Epidermal melanocyte (primary cell): ENCODE results near the gene MIOS.

Source experiments
- DNase-seq: peaks from one replicate; pipeline ENCODE4 v3.0.0; 2011; ENCODE audit warnings: low spot score; ENCODE audit not compliant: insufficient read length

MIOS gene

DNA sequence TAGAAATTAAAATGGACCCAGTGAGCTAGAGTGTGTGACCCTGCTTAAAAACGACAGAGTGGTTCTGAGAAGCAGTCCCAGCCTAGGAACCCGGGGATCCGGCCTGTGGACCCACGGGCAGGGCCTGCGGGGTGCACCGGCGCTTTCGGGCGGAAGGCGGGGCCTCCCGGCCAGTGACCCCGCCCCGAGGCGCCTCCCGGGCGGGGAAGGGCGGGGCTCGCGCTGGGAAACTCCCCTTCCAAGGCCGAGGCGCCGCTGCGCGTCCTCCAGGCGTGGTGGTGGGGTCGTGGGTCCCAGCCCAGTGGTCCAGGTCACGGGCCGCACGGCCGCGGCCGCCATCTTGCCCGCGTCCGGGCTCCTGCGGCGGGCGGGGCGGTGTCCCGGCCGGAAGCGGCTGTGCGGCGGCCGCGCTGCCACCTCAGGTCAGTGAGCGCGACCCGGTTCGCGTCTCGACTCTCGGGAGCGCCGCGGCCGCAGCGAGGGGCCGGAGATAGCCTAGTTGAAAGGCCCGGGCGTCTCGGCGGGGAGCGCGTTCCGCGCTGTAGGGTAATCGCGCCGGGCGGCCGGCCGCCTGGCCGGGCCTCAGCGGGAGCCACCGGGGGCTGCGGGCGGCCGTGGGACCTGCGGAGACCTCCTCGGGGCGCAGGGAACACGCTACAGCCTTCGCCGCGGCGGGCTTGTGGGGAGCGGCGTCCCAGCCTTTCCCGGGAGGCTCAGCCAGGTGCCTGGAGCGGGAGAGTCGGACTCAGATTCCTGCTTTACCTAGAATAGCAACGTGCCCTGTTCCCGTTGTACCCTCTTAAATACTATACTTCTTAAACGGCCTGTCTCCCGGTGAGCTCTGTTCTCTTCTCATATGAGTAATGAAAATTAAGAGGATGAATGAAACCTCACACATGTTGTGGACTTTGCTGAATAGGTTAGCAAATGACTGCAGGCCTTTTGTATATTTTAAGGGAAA is at the start of gene MIOS:
Gene MIOS (plus strand): TSS at position 234 of the 961 bp plus-strand sequence. CDS start 5,592 bp downstream, outside the sequence.
- DNase-seq, result peak; percentile 82

DNA sequence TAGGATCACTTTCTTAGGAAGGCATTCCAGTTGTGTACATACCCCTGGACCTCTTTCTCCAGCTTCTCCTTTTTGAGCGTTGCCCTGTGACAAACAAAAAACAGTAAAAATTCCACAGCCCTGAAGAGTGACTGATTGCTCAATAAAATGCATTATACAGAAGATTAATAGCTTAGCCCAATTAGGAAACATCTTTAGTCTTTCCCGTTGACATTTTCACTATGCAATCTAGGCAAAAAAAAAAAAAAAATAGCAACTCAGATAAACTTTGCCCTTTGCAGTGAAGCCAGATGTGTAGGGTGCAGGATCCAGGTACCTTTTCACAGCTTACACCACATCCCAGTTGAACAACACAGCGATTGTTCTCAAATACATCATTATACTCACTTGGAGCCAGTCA is 48.9 kb upstream of the MIOS start:
- DNase-seq, result no peak

DNA sequence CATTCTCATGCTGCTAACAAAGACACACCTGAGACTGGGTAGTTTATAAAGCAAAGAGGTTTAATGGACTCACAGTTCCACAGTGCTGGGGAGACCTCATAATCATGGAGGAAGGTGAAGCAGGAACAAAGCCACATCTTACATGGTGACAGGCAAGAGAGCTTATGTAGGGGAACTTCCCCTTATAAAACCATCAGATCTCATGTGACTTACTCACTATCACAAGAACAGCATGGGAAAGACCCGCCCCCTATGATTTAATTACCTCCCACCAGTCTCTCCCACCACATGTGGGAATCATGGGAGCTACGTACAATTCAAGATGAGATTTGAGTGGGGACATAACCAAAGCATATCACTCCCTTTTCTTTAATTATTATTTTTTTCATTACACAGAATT is 47.6 kb upstream of the MIOS start:
- no peak for DNase-seq

DNA sequence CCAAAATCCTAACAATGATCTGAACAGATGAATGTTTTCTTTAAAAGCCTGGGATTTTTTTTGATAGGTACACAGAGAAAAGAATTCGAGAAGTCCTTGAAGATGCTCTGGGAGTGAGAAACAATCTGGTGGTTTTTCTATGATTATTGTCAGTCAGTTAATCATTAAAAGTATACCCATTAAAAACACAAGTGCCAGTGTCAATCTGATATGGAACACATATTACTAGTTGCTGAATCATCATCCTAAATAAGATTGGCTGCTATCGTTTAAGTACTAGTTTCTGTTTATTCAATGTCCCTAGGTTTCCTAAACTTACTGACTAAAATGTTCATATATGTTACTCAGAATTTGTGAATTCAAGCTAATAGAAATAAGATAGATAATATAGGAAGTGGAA is 47.2 kb upstream of the MIOS start:
- no peak for DNase-seq

DNA sequence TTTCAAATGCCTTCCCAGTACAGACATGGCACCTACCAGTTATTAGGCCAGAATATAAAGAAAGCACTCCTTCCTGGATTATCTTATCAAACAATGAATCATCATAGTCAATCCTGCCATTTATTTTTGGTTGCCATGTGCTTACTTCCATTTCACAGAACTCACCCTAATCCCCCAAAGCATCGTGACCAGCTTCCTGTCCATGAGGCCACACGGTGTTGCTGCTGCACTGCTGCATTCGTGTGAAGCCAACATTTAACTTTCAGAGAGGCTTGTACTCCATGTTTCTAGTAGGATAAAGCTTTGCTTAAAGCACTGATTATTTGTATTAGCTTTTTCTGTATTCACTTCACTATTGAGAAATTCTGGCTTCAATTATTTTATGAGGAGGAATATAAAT is 45.4 kb upstream of the MIOS start:
- no peak for DNase-seq

DNA sequence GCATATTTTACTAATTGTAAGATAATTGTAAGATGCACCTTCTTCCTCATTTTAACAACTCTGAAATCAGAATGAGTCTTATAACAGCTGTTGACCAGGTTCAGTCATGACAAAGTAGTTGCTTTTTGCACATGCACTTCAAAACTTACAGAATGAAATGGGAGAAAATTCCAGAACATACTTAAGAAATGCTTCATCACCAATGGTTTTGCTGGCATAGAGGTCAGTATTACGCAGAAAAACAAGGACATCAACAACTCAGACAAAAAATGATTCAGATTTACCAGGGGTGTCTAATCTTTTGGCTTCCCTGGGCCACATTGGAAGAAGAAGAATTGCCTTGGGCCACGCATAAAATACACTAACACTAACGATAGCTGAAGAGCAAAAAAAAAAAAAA is 44.3 kb upstream of the MIOS start:
- DNase-seq, result no peak

DNA sequence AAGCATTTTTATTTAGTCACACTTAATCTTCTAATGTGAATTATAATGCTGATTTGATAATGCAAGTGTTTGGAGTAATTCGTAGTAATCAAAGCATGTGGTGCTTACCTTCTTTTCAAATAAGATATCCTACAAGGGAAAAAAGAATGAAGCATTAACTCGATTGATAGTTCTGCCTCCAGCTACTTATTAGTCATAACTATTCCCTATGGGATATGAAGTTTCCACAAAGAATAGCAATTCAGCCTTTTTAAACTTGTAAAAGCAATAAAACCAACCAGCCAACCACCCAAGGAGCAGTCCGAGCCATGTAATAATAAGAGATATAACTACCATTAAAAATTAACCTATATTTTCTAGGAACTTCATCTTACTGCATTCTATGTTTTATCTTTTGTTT is 42.6 kb upstream of the MIOS start:
- no peak for DNase-seq

DNA sequence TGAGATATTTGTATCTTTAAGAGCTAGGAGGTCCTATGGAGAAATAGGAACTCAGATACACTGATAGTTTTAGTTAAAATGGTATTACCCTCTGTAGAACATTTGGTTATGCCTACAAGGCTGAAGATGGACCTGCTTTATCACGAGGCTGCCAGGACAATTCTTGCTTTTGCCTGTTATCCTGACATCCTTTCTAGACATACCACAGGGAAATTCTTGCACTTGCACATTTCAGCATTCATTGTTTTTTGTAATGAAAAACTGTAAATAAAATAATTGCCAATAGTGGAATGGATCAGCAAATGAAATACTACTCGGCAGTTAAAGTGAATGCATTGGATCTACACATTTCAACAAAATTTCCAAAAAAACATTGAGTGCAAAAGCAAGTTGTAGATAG is 40.7 kb upstream of the MIOS start:
- no peak for DNase-seq

DNA sequence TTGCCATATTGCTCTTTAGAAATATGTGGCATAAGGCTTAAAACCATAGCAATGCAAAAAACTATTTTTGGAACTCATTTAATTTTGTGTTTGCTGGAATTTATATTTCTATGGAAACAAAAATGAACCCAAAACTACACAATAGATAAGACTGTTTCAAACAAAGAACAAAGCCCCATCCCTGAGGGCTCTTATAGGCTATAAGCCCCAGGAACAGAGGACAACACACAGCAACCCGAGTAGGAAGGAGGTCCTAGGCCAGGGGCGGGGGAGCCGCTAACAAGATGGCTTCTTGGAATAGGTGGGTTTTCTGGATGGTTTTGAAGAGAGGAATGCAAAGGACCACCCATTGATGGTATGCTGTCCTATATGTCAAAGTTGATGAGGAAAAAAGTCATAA is 39.6 kb upstream of the MIOS start:
- DNase-seq, result no peak

DNA sequence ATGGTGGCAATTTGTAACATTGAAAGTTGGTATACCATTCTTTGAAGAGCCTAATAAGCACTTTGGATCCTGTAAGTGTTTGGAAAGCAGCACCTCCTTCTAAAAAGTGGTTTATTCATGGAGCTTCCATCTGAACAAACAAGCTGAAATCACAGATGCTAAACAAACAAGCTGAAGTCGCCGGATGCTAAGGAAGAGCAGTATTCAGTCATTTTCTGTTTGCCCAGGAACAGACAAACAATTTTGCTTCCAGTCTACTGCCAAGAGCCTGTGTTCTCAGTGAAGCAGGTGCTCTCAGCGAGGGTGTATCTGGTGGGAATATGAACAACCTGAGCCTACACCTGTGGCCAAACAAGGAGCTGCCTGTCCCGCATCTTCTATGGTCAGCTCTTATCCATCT is 37.4 kb upstream of the MIOS start:
- DNase-seq, result no peak

DNA sequence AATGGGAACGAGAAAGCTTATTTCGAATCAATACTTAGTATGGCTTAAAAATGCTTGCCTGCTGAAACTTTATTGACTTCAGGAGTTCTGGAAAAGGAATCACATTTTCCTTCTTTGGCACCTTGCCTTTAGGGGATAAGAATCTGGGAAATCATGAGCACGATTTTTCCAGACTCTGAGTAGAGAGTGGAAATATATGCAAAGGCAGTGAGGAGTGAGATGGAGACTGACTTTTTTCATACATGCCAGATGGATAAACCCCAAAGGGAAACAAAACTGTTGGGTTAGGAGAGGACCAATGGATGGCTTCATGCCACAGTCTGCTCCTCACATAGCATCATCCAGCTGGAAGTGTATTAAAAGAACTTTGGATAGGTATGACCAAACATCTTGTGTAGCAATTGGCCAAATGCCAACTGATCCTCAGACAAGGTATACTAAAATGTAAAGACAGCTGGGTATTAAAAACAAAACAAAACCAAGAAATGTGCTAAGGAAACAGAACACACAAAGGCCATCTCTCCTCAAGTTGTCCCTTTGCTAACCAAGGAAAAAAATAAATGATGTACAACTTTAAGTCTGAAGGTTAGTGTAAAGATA is 32.8 kb upstream of the MIOS start:
- DNase-seq, result no peak

DNA sequence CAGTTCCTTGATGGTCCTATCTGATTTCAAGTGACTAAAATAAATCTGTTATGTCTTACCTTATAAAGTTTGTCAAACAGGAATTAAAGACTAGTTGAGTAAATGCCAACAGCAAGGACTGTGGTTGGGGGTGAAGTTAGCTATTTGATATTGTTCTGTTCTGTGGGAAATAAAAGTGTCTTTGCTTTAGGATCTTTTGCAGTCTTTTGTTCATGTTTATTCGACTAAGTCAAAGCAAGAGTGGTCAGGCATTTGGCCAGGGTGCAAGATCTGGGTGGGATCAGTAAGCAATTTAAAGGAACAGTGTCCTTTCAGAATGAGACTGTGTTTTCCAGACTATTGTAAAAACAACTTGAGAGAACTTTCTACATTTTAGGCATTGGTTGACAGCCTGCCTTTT is 31.0 kb upstream of the MIOS start, which contains the start of gene COL28A1:
Gene COL28A1 (minus strand): TSS at position 183 of the 400 bp plus-strand sequence. CDS start 2,998 bp downstream, outside the sequence.
- no peak for DNase-seq

DNA sequence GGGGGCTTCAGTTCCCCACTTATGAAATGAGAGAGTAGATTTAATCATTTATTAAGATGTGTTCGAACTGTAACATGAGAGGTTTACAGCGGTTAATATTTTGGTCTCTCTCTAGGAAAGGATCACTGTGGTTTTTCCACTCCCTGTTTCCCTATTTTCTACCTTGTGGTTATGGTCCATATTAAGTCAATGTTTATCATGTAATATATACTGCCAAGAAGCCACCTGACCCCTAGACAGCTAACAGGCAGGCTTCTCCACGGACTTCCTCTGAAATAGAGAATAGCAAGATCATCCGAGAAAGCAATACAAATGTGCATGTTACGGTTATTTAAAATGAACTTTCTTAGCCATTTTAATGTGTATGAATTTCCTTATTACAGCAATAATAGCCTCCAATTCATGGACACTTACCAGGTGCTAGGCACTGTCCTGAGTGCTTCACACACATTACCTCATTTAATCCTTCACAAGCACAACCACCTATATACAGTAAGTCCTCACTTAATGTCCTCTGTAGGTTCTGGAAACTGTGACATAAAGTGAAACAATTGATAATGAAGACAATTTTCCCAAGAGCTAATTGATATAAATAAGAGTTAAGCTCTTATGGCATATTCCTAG is 30.2 kb upstream of the MIOS start:
- DNase-seq, result no peak

DNA sequence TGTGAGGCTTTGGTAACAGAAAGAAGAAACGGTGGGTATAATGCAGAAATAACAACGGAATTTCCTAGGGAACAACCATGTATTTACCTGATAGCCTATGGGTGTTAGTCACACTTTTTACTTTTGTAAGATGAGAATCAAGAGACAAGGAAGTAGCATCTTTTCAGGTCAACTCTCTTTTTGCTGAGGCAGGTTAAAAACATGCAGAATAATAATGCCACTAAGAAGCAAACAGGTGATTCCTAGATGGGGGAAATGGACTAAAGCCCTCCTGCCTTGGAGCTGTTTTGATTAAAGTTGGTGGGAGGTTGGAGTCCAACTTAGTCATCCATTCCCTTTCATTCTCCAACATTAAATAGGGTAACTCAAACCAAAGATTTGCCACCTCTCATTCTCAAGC is 29.0 kb upstream of the MIOS start:
- DNase-seq, result no peak

DNA sequence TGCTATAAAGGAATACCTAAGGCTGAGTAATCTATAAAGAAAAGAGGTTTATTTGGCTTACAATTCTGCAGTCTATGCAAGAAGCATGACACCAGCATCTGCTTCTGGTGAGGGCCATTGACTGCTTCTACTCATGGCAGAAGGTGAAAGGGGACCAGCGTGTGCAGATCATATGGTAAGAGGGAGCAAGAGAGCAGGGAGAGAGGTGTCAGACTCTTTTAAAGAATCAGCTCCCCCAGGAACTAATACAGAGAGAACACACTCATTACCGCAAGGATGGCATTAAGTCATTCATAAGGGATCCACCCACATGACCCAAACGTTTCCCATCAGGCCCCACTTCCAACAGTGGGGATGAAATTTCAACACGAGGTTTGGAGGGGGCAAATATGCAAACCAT is 27.5 kb upstream of the MIOS start:
- no peak for DNase-seq

DNA sequence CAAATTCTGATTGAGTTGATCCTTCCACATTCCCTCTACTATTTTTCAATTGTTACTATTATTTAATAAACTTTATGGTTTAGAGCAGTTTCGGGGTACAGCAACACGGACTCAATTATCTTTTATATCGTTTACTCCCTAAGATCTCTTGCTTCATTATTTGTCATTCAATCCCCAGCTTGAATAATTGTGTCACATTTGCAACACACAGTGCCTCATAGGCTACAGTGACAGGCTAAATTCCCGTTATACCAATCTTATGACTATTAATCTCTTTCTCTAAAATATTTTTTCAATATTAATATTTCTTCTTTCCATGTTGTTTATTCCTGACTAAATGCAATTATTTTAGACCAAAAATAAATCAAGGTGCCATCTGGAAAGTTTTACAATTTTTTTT is 27.0 kb upstream of the MIOS start:
- DNase-seq, result no peak

DNA sequence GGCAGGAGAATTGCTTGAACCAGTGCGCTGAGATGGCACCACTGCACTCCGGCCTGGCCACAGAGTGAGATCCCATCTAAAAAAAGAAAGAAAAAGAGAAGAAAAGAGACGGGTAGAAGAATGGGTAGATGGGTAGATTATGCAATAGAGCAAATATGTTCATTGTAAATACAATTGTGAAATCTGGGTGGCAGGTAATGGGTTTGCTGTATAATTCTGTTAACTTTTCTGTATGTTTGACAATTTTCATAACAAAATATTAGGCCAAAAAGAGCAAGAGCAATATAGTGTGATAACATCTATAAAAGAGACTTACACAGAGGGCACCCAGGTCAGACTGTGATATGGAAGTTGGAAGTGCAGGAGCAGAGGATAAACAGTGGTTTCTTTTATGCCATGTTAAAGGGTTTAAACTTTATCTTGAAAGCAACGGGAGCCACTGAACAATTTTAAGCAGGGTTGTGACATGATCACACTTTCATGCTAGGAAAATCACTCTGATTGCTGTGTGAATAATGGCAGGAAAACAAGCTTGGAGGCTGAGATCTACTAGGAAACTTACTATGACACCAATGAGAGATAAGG is 24.3 kb upstream of the MIOS start:
- DNase-seq, result no peak

DNA sequence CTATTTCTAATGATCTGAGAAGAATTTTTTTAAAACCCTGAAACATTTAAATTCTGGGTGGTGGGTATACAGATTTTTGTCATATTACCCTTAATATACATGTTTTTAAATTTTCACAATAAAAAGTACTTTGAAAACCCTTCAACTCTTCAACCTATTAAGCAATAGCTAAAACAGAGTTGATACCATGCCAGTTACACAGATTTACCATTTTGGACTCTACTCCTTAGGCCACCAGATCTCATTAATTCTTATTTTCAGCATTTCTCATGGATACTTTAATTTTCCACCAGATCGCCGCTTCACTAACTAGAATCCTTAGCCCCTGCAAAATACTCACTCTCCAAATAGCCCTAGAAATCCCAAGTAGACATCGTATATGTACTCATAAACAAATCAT is 18.3 kb upstream of the MIOS start:
- no peak for DNase-seq

DNA sequence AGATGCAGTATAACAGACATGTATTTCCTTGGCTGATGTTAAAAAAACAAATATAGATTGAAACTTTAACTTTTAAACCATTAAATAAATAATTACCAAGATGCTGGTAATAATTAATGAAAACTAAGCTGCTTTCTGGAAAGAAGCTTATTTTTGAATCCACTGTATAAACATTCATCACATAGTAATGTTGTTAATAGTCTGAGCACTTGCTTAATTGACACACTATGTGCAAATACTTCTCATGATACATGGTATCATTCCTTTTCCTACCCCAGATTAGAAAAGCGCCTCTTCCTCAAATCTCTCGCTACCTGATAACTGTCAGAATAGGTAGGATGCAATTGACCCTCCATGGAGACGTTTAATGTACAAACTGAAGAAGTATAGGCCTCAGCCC is 16.0 kb upstream of the MIOS start:
- no peak for DNase-seq

DNA sequence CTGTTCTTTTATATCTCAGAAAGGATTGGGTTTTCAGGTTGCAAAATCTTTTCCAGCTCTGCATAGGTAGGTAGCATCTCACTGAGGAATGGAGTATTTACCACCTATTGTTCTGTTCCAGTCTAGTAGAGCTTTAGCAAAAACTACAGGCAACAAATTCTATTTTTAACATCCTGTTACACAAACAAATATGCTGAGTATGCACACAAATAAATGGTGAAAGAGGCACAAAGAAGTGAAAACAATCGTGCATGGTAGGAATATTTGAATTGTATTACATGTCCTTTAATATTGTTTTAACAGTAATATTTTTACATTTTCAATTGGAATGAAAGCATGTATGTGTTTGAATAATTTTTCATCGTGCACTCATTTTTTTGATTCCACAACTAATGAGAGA is 14.5 kb upstream of the MIOS start:
- no peak for DNase-seq

DNA sequence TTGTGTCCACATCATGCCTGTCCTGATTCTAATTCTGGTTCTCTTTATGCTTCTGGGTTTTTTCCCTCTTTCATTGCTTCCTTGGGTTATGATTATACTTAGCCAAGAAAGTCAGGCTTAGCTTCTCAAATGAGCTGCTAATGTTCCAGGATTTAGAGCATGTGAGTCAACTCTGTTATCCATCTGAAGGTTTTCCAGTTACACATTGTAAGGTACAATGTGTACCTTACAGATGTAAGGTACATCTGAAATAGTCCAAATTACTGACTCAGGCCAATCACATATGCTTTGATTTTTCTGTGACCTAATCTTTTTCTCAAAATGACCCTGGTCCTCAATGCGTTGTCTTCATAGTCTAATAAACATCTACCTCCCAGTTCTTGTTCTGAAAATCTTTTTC is 13.3 kb upstream of the MIOS start:
- DNase-seq, result no peak

DNA sequence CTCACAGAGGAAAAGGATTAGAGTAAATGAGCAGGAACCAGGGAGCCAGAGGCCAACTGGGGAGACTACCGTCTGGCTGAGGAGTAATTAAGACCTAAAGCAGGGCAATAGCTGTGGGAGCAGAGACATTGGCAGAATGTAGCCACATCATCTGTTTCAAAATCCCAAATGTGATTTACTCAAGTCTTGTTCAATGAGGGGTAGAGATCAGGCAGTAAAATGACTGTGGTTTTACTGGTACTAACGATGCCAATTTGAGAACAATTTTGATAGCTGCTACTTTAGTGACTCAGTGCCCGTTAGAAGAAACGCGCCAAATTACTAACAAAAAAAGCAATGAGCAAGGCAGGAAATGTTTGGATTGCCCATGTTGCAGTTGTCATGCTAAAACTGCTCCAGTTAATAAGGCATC is 12.7 kb upstream of the MIOS start:
- DNase-seq, result no peak
